ENCODE measurements around the gene OTX2.

DNA sequence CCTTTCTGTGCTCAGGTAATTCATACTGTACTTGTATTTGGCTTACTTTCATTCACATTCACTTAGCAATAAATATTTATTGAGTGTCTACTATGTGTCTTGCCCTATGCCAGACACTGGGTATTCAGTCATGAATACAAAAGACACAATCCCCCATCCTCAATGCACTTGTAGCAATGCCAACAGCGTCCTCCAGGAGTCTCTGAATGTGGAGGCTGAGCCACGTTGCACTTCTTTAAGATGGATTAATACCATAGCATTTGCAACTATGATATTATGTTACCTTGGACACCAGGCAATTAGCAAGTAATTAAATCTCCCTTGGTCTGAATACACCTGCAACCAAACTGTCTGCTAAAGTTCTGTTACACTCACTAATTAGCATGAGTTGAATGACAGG, 58.8 kb downstream of the OTX2 start:
- TF ChIP-seq, protein P1, sequence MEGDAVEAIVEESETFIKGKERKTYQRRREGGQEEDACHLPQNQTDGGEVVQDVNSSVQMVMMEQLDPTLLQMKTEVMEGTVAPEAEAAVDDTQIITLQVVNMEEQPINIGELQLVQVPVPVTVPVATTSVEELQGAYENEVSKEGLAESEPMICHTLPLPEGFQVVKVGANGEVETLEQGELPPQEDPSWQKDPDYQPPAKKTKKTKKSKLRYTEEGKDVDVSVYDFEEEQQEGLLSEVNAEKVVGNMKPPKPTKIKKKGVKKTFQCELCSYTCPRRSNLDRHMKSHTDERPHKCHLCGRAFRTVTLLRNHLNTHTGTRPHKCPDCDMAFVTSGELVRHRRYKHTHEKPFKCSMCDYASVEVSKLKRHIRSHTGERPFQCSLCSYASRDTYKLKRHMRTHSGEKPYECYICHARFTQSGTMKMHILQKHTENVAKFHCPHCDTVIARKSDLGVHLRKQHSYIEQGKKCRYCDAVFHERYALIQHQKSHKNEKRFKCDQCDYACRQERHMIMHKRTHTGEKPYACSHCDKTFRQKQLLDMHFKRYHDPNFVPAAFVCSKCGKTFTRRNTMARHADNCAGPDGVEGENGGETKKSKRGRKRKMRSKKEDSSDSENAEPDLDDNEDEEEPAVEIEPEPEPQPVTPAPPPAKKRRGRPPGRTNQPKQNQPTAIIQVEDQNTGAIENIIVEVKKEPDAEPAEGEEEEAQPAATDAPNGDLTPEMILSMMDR (IDR thresholded peaks at IDR 0.05): no peak
- TF ChIP-seq POLR2A (IDR thresholded peaks at IDR 0.05): no peak

Data from adrenal gland (tissue), 5 donors.